Keratinocyte (primary cell): ENCODE data around the gene CADM2.

Experiments used
- EZH2 ChIP-seq: IDR thresholded peaks from one replicate; pipeline ENCODE4 v1.6.1; 2012; ENCODE audit warnings: inconsistent platforms, mild to moderate bottlenecking, low read length, moderate library complexity
- TF ChIP-seq, protein P1 (sequence below), 3 experiments: IDR thresholded peaks in 1 of 3; conservative IDR thresholded peaks in 1 of 3; optimal IDR thresholded peaks in 1 of 3; 2 replicates in 2 of 3; 3 replicates in 1 of 3; pipeline versions ENCODE3 to v1.5.1; 2011; ENCODE audit warnings: low read length in 3 of 3, mild to moderate bottlenecking in 3 of 3, moderate library complexity in 2 of 3, control low read depth in 1 of 3, inconsistent platforms in 1 of 3; ENCODE audit not compliant: insufficient read depth in 2 of 3; ENCODE audit errors: extremely low read depth in 1 of 3

DNA sequence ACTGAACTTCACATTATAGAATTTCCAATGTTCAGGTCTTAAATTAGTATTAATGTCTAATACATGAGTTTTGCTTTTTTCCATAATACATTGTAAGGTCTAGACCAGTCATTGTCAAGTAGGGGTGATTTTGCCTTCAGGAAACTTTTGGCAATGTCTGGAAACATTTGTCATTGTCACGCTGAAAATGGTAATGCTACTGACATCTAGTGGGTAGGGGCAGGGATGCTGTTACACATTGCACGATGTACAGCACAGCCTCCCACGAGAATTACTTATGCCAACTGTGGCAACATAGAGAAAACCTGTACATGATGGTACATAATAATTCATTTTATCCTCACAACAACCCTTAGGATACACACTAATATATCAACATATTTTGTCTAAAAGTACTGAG is 384.1 kb downstream of the CADM2 start:
- TF ChIP-seq, protein P1, sequence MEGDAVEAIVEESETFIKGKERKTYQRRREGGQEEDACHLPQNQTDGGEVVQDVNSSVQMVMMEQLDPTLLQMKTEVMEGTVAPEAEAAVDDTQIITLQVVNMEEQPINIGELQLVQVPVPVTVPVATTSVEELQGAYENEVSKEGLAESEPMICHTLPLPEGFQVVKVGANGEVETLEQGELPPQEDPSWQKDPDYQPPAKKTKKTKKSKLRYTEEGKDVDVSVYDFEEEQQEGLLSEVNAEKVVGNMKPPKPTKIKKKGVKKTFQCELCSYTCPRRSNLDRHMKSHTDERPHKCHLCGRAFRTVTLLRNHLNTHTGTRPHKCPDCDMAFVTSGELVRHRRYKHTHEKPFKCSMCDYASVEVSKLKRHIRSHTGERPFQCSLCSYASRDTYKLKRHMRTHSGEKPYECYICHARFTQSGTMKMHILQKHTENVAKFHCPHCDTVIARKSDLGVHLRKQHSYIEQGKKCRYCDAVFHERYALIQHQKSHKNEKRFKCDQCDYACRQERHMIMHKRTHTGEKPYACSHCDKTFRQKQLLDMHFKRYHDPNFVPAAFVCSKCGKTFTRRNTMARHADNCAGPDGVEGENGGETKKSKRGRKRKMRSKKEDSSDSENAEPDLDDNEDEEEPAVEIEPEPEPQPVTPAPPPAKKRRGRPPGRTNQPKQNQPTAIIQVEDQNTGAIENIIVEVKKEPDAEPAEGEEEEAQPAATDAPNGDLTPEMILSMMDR (optimal IDR thresholded peaks at IDR 0.05 in 1 of 3, IDR thresholded peaks at IDR 0.05 in 1 of 3, conservative IDR thresholded peaks at IDR 0.05 in 1 of 3; ENCODE audit: extremely low read depth in 1 of 3, insufficient read depth in 2 of 3, low read length in 3 of 3): peak in 2 of 3 experiments; percentile 15 to 63
- no peak for TF ChIP-seq EZH2
